HCT116 (cell line): ENCODE data around the gene CDKAL1. TPM values are rescaled to one million over a fixed set of nuclear protein-coding genes. Genes with fewer than 3 reads are reported as not detected.

Experiments used
- ATAC-seq: fragments of 200-7000 bp; cut with Tn5 transposase; 2 replicates; pipeline ENCODE4 v1.9.1; 2020; ENCODE audit warnings: mild to moderate bottlenecking, moderate library complexity
- BruUV-seq: library from RNA; stranded (reverse); fragments of 400-500 nt; replicated peaks from 2 replicates; lab custom pipeline; 2021; lab: Mats Ljungman, UMichigan
- CTCF ChIA-PET: fragments of 300-600 bp; sonication (Branson Sonifier 250); formaldehyde crosslinking; loops from one replicate; lab custom pipeline; 2021; ENCODE audit warnings: antibody characterized with exemption; lab: Charles Lee
- POLR2A ChIA-PET: fragments of 300-600, 350-600 bp; sonication (Branson Sonifier 250); formaldehyde crosslinking; loops from one replicate; lab custom pipeline; 2021; ENCODE audit warnings: antibody characterized with exemption; lab: Charles Lee
- RAD21 ChIA-PET, 2 experiments: fragments of 300-600 bp; sonication (Branson Sonifier 250); formaldehyde crosslinking; loops; one replicate each; lab custom pipeline; 2023; ENCODE audit warnings: low total read pairs in 2 of 2; ENCODE audit not compliant: uncharacterized antibody in 2 of 2, unreplicated experiment in 2 of 2, low non-redundant PET in 1 of 2; lab: Charles Lee
- DNase-seq: peaks from one replicate; pipeline ENCODE4 v3.0.0-alpha.2; 2010; ENCODE audit warnings: low read depth, low spot score
- H2AFZ ChIP-seq: fragments of 200-600 bp; shearing (Covaris generic), sonication (generic); 2 replicates; pipeline ENCODE4 v1.6.1; 2017; ENCODE audit warnings: low read depth, mixed run types, mixed read lengths, antibody characterized with exemption, low read length; ENCODE audit not compliant: poor library complexity, severe bottlenecking
- H3K27ac ChIP-seq: 2 replicates; pipeline ENCODE4 v1.5.1; 2012; ENCODE audit warnings: low read depth, low read length
- H3K27me3 ChIP-seq: fragments of 200-600 bp; sonication (generic); 2 replicates; pipeline ENCODE4 v1.6.1; 2016; ENCODE audit warnings: mixed run types, low read length, mixed read lengths; ENCODE audit not compliant: insufficient read depth
- H3K36me3 ChIP-seq, 2 experiments: fragments of 200-500 bp in 1 of 2; fragments of 200-600 bp in 1 of 2; sonication (Bioruptor generic) in 1 of 2; sonication (generic) in 1 of 2; 2 replicates each; pipeline versions ENCODE4 v1.5.1 to v1.6.1; 2014 to 2016; ENCODE audit warnings: low read length in 2 of 2, inconsistent platforms in 1 of 2, mixed read lengths in 1 of 2, mixed run types in 1 of 2; ENCODE audit not compliant: insufficient read depth in 2 of 2, control insufficient read depth in 1 of 2
- H3K4me1 ChIP-seq, 2 experiments: fragments of 200-600 bp in 1 of 2; sonication (generic) in 1 of 2; 2 replicates each; pipeline versions ENCODE4 v1.5.1 to v1.6.1; 2012 to 2017; ENCODE audit warnings: low read length in 2 of 2, inconsistent platforms in 1 of 2, mild to moderate bottlenecking in 1 of 2, mixed read lengths in 1 of 2, mixed run types in 1 of 2, moderate library complexity in 1 of 2; ENCODE audit not compliant: insufficient read depth in 2 of 2, control insufficient read depth in 1 of 2
- H3K4me2 ChIP-seq: fragments of 200-600 bp; sonication (generic); 2 replicates; pipeline ENCODE4 v1.6.1; 2017; ENCODE audit warnings: mixed run types, low read length, mixed read lengths
- H3K4me3 ChIP-seq, 2 experiments: fragments of 200-600 bp in 1 of 2; sonication (generic) in 1 of 2; replicated peaks in 1 of 2; 2 replicates each; pipeline ENCODE4 v1.5.1; 2011 to 2016; ENCODE audit warnings: low read length in 2 of 2, control low read depth in 1 of 2, low read depth in 1 of 2, mild to moderate bottlenecking in 1 of 2, mixed read lengths in 1 of 2, mixed run types in 1 of 2
- H3K79me2 ChIP-seq: fragments of 200-600 bp; sonication (generic); 2 replicates; pipeline ENCODE4 v1.6.1; 2017; ENCODE audit warnings: mild to moderate bottlenecking, mixed run types, low read length, moderate library complexity, mixed read lengths; ENCODE audit not compliant: insufficient read depth
- H3K9ac ChIP-seq: fragments of 200-600 bp; sonication (generic); 2 replicates; pipeline ENCODE4 v1.6.1; 2016; ENCODE audit warnings: low read length, mixed read lengths
- H3K9me2 ChIP-seq: fragments of 200-600 bp; sonication (generic), shearing (Covaris generic); 2 replicates; pipeline ENCODE4 v1.6.1; 2017; ENCODE audit warnings: mixed run types, mild to moderate bottlenecking, moderate library complexity; ENCODE audit not compliant: insufficient read depth
- H3K9me3 ChIP-seq, 2 experiments: fragments of 200-500 bp in 1 of 2; fragments of 200-600 bp in 1 of 2; sonication (Bioruptor generic) in 1 of 2; sonication (generic) in 1 of 2; 2 replicates each; pipeline ENCODE4 v1.6.1; 2014 to 2017; ENCODE audit warnings: low read length in 2 of 2, mixed read lengths in 2 of 2, inconsistent platforms in 1 of 2, low read depth in 1 of 2, mild to moderate bottlenecking in 1 of 2, mixed run types in 1 of 2, moderate library complexity in 1 of 2; ENCODE audit not compliant: control insufficient read depth in 1 of 2, insufficient read depth in 1 of 2
- H4K20me1 ChIP-seq: fragments of 200-600 bp; sonication (generic), shearing (Covaris generic); 2 replicates; pipeline ENCODE4 v1.6.1; 2017; ENCODE audit warnings: mixed run types, mild to moderate bottlenecking, moderate library complexity; ENCODE audit not compliant: insufficient read depth
- CBX3 ChIP-seq: IDR thresholded peaks from 2 replicates; pipeline ENCODE4 v1.6.1; 2012; ENCODE audit warnings: low read depth
- CEBPB ChIP-seq: IDR thresholded peaks from 2 replicates; pipeline ENCODE4 v1.6.1; 2012; ENCODE audit warnings: low read depth
- EGR1 ChIP-seq: IDR thresholded peaks from 2 replicates; pipeline ENCODE4 v1.6.1; 2012; ENCODE audit warnings: low read depth
- ELF1 ChIP-seq: IDR thresholded peaks from 2 replicates; pipeline ENCODE4 v1.6.1; 2012; ENCODE audit warnings: low read depth, borderline replicate concordance
- EZH2 ChIP-seq: fragments of 200-600 bp; sonication (generic); IDR thresholded peaks from 2 replicates; pipeline ENCODE4 v1.6.1; 2017; ENCODE audit warnings: antibody characterized with exemption, mixed run types
- JUND ChIP-seq: IDR thresholded peaks from 2 replicates; pipeline ENCODE4 v1.6.1; 2012
- POLR2AphosphoS5 ChIP-seq: IDR thresholded peaks from 2 replicates; pipeline ENCODE4 v1.6.1; 2011; ENCODE audit warnings: mild to moderate bottlenecking, low read depth, low read length, moderate library complexity
- RAD21 ChIP-seq: IDR thresholded peaks from 2 replicates; pipeline ENCODE4 v1.6.1; 2012; ENCODE audit warnings: low read depth, mild to moderate bottlenecking
- SIN3A ChIP-seq: IDR thresholded peaks from 2 replicates; pipeline ENCODE4 v1.6.1; 2012; ENCODE audit warnings: low read depth
- SP1 ChIP-seq: IDR thresholded peaks from 2 replicates; pipeline ENCODE4 v1.6.1; 2012; ENCODE audit warnings: low read depth
- SRF ChIP-seq: IDR thresholded peaks from 2 replicates; pipeline ENCODE4 v1.6.1; 2012; ENCODE audit warnings: low read depth
- TCF7L2 ChIP-seq: IDR thresholded peaks from 2 replicates; pipeline ENCODE4 v1.7.0; 2011; ENCODE audit warnings: borderline replicate concordance, inconsistent platforms; ENCODE audit not compliant: insufficient read depth, insufficient read length; ENCODE audit errors: extremely low read depth
- YY1 ChIP-seq: IDR thresholded peaks from 2 replicates; pipeline ENCODE4 v1.6.1; 2011; ENCODE audit warnings: low read length, low read depth, moderate library complexity, mild to moderate bottlenecking; ENCODE audit not compliant: insufficient replicate concordance; ENCODE audit errors: extremely low read depth
- ZNF274 ChIP-seq: fragments of 200-500 bp; sonication (Bioruptor generic); IDR thresholded peaks from 2 replicates; pipeline ENCODE4 v1.6.1; 2014; ENCODE audit warnings: mild to moderate bottlenecking, low read depth, low read length, inconsistent platforms
- intact Hi-C: fragments of 100-400 bp; cut with micrococcal nuclease; formaldehyde crosslinking; loops from 2 replicates; pipeline ENCODE4 v1.10.0; 2022
- total RNA-seq: library from RNA; stranded (reverse); gene quantifications from one replicate; pipeline ENCODE4 v1.2.1, GENCODE V29; 2021; ENCODE audit not compliant: unreplicated experiment
- TF ChIP-seq, protein P1 (sequence below): IDR thresholded peaks from 2 replicates; pipeline ENCODE4 v1.6.1; 2012
- TF ChIP-seq, protein P2 (sequence below): IDR thresholded peaks from 2 replicates; pipeline ENCODE4 v1.6.1; 2011; ENCODE audit warnings: mild to moderate bottlenecking, low read length, moderate library complexity; ENCODE audit not compliant: insufficient replicate concordance; ENCODE audit errors: extremely low read depth
- TF ChIP-seq, protein P3 (sequence below), 3 experiments: fragments of 200-600 bp in 1 of 3; sonication (generic) in 1 of 3; IDR thresholded peaks in 2 of 3; conservative IDR thresholded peaks in 1 of 3; 2 replicates each; pipeline ENCODE4 v1.5.1; 2012 to 2017; ENCODE audit warnings: low read depth in 2 of 3, low read length in 2 of 3, antibody characterized with exemption in 1 of 3, borderline replicate concordance in 1 of 3, control low read depth in 1 of 3, mild to moderate bottlenecking in 1 of 3, mixed read lengths in 1 of 3, mixed run types in 1 of 3, moderate library complexity in 1 of 3; ENCODE audit not compliant: insufficient read depth in 1 of 3

CDKAL1 gene
- total RNA-seq, 1 experiment from 2014 or later: 14.9 TPM

DNA sequence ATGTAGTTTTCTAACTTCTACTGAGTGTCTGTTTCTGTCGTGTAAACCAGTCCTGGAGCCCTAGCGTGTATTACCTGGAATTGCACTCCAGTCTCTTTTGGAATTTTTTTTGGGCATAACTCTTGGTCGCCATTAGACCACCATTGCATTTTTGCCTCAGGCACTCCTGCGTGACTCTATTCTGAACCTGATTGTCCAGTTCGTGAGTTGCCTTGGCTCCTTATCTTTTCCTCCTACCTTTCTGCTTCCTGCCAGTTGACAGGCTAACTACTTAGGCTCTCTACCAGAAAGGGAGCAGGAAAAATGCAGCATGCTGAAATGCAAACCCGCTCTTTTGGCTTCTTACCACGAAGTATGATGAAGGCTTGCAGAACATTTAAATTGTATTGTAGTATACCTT lies 568.4 kb downstream of the CDKAL1 start:
- Histone ChIP-seq H3K9me2 (no peaks in the 10 kb centered on the region), H3K27ac (no peak overlapping the region), H3K79me2 (no peaks in the 10 kb centered on the region), H3K27me3 (no peaks in the 10 kb centered on the region), H3K4me2 (no peak overlapping the region), H3K9me3 (no peaks in the 10 kb centered on the region), H3K9ac (no peak overlapping the region), H3K36me3 (no peaks in the 10 kb centered on the region), H4K20me1 (no peaks in the 10 kb centered on the region), H3K4me1 (peaks cover 14 to 36% of the 10 kb centered on the region in 2 experiments), H2AFZ (no peak overlapping the region), H3K4me3 (no peak overlapping the region)
- CTCF ChIA-PET: no interaction called here
- intact Hi-C loops: no loop called here
- BruUV-seq: no TSS peak
- RAD21 ChIA-PET: no interaction called here
- DNase-seq (no peak), ATAC-seq (no peak)
- POLR2A ChIA-PET: no interaction called here
- TF ChIP-seq SIN3A: no peak
- TF ChIP-seq, protein P1, sequence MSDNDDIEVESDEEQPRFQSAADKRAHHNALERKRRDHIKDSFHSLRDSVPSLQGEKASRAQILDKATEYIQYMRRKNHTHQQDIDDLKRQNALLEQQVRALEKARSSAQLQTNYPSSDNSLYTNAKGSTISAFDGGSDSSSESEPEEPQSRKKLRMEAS: no peak
- TF ChIP-seq ELF1: no peak
- TF ChIP-seq SRF: no peak
- TF ChIP-seq SP1: no peak
- no peak for TF ChIP-seq CEBPB
- no peak for TF ChIP-seq CBX3
- TF ChIP-seq TCF7L2: no peak

DNA sequence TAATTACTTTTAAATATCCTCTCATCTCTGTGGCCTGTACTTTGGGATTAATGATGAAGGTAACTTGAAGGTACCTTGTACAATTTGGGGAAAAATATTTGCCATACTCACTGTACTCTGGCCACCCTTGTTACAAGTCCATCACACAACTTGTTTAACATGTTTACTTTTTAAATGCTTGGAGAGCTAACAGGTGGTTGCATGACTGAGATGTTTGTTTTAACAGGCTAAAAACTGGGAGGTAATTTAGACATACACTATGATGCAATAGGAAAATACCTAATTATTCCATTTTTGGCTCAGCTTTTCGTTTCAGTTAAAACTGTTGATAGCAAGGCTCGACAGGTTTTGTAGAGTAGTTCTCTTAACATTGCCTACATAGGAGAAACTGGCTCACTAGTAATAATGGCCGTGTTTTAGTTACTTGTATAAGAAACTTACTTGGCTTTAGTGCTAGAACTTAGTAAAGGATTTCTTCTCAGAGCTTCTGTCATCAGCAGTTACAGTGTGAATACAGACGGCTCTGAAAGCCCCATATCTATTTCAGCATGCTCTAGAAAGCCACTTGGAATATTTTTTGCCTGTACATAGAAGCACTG lies 569.5 kb downstream of the CDKAL1 start:
- Histone ChIP-seq H4K20me1 (no peaks in the 10 kb centered on the region), H3K27ac (no peak overlapping the region), H3K9ac (no peak overlapping the region), H3K9me2 (no peaks in the 10 kb centered on the region), H3K79me2 (no peaks in the 10 kb centered on the region), H3K27me3 (no peaks in the 10 kb centered on the region), H2AFZ (no peak overlapping the region), H3K4me3 (no peak overlapping the region), H3K36me3 (no peaks in the 10 kb centered on the region), H3K4me2 (no peak overlapping the region), H3K9me3 (no peaks in the 10 kb centered on the region), H3K4me1 (peaks cover 18 to 42% of the 10 kb centered on the region in 2 experiments)
- ATAC-seq (no peak), DNase-seq (no peak)
- CTCF ChIA-PET: no interaction called here
- intact Hi-C loops: no loop called here
- POLR2A ChIA-PET: no interaction called here
- RAD21 ChIA-PET: no interaction called here
- BruUV-seq: no TSS peak
- no peak for TF ChIP-seq ZNF274
- TF ChIP-seq EZH2: no peak
- TF ChIP-seq ELF1: no peak
- no peak for TF ChIP-seq SIN3A
- TF ChIP-seq, protein P2, sequence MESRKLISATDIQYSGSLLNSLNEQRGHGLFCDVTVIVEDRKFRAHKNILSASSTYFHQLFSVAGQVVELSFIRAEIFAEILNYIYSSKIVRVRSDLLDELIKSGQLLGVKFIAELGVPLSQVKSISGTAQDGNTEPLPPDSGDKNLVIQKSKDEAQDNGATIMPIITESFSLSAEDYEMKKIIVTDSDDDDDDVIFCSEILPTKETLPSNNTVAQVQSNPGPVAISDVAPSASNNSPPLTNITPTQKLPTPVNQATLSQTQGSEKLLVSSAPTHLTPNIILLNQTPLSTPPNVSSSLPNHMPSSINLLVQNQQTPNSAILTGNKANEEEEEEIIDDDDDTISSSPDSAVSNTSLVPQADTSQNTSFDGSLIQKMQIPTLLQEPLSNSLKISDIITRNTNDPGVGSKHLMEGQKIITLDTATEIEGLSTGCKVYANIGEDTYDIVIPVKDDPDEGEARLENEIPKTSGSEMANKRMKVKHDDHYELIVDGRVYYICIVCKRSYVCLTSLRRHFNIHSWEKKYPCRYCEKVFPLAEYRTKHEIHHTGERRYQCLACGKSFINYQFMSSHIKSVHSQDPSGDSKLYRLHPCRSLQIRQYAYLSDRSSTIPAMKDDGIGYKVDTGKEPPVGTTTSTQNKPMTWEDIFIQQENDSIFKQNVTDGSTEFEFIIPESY: no peak
- TF ChIP-seq POLR2AphosphoS5: no peak
- TF ChIP-seq, protein P3, sequence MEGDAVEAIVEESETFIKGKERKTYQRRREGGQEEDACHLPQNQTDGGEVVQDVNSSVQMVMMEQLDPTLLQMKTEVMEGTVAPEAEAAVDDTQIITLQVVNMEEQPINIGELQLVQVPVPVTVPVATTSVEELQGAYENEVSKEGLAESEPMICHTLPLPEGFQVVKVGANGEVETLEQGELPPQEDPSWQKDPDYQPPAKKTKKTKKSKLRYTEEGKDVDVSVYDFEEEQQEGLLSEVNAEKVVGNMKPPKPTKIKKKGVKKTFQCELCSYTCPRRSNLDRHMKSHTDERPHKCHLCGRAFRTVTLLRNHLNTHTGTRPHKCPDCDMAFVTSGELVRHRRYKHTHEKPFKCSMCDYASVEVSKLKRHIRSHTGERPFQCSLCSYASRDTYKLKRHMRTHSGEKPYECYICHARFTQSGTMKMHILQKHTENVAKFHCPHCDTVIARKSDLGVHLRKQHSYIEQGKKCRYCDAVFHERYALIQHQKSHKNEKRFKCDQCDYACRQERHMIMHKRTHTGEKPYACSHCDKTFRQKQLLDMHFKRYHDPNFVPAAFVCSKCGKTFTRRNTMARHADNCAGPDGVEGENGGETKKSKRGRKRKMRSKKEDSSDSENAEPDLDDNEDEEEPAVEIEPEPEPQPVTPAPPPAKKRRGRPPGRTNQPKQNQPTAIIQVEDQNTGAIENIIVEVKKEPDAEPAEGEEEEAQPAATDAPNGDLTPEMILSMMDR (IDR thresholded peaks at IDR 0.05 in 2 of 3, conservative IDR thresholded peaks at IDR 0.05 in 1 of 3; ENCODE audit: borderline replicate concordance in 1 of 3, insufficient read depth in 1 of 3, low read depth in 2 of 3, low read length in 2 of 3): no peak
- no peak for TF ChIP-seq EGR1
- TF ChIP-seq, protein P1: no peak
- TF ChIP-seq JUND: no peak
- no peak for TF ChIP-seq YY1
- TF ChIP-seq SRF: no peak
- no peak for TF ChIP-seq RAD21
